NOMO-1 treated with DMSO at 0.1 percent for 48 hours (cell line): ENCODE results near the gene TRAF4.
"Not testable (repeated sequence)": the region's sequence is repeated elsewhere in the genome, so short reads cannot be mapped to it uniquely, and the experiment has no call there.

ENCODE experiments used
- DNase-seq: peaks from one replicate; lab custom pipeline; 2025; ENCODE audit not compliant: unreplicated experiment; lab: John Stamatoyannopoulos, UW

TRAF4 gene

DNA sequence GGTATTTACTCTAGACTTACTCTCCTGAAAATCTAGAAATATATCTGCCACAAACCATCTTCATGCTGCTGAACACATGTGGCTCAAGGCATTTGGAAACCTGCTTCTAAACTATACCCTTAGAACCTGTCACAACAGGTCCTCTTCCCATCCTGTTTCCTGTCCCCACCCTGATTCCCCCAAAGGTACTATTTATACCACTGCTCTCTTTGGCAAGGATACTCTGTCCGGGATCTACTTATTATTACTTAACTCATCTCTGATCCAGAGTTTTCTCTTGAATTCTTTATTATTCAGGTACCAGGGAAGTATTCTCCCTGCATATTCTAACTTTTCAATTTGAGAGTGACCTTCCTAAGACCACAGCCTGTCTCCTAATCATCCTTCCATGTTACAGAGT lies 33.4 kb downstream of the TRAF4 start:
- no peak for DNase-seq

GRCh38 chr17:28779601-28780000 lies 35.8 kb downstream of the TRAF4 start:
- not testable (repeated sequence) for DNase-seq

- DNase-seq = no peak
Observed at GRCh38 chr17:28783161-28783560, 39.4 kb downstream of the TRAF4 start.

DNA sequence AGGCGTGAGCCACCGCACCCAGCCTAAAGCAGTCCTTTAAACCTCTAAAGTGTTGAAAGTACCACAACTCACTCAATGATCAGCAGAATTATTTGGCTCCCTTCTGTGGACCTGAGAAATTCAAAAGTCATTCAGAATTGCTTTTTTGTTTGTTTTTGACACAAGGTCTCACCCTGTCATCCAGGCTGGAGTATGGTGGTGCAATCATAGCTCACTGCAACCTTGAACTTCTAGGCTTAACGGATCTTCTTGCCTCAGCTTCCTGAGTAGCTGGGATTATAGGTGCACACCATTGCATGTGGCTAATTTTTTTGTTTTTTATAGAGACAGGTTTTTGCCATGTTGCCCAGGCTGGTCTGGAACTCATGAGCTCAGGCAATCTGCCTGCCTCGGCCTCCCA lies 44.3 kb downstream of the TRAF4 start:
- no peak for DNase-seq

DNA sequence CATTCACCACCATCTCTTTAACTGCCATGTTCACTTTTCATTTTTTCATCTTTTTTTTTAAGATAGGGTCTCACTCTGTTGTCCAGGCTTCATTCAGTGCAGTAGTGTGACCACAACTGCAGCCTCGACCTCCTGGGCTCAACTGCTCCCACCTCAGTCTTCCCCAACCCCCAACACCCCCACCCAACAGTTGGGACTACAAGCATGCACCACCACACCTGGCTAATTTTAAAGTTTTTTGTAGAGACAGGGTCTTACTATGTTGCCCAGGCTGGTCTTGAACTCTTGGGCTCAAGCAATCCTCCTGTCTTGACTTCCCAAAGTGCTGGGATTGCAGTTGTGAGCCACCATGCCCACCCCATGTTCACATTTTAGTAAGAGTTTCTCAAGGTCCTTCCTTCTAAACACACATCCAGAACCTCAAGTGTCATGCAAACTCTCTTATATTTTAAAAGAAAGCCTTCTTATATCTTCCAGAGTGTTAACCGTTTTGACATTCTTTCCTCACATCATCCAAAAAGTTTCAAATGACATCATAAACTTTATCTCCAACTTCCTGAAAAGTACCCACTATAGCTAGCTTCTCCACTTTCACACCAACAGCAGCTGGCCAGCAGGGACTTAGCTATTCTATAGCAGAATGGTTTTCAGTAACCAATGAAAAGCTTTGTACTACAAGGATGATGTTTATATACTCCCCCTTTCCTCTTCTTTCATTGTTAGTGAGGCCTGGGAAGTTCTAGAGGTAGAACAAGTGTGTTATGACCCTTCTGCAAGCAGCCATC lies 49.3 kb downstream of the TRAF4 start:
- peak; percentile 38 for DNase-seq

DNA sequence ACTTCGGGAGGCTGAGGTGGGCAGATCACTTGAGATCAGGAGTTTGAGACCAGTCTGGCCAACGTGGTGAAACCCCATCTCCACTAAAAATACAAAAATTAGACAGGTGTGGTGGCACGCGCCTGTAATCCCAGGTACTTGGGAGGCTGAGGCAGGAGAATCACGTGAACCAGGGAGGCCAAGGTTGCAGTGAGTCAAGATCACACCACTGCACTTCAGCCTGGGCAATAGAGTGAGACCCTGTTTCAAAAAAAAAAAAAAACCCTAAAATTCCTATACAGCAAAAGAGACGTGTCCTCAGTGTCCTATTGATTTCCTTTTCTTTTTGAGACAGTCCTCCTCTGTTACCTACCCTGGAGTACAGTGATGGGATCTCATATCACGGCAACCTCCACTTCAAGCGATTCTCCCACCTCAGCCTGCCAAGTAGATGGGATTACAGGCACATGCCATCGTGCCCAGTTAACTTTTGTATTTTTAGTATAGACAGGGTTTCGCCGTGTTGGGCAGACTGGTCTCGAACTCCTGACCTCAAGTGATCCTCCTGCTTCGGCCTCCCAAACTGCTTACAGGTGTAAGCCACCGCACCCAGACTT lies 51.1 kb downstream of the TRAF4 start:
- not testable (repeated sequence) for DNase-seq

DNA sequence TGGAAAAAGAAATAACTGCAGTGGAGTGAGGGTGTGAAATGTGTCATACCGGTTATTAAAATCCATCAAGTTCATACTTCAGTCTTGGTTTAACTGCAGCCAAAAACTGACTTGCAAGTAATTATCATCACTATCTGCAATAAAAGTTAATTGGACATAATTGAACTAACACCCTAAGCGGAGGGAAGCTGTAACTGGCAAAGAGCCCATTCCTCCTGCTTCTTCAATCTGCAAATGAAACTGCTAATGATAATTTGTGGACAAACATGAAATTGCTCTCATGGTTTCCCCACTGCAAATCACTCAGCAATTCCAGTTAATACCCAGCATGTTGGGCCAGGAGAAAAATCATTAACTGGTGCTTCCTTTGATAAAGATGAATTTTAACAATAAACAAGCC lies 52.3 kb downstream of the TRAF4 start:
- peak; percentile 49 for DNase-seq
